ENCODE data around the gene RNF152. TPM values are rescaled to one million over a fixed set of nuclear protein-coding genes. Genes with fewer than 3 reads are reported as not detected.
A peak's percentile ranks its signal among the peaks of the same experiment; 100 is the strongest.

The RNF152 gene
- total RNA-seq, 1 donor from 2014 or later: 24.1 TPM

DNA sequence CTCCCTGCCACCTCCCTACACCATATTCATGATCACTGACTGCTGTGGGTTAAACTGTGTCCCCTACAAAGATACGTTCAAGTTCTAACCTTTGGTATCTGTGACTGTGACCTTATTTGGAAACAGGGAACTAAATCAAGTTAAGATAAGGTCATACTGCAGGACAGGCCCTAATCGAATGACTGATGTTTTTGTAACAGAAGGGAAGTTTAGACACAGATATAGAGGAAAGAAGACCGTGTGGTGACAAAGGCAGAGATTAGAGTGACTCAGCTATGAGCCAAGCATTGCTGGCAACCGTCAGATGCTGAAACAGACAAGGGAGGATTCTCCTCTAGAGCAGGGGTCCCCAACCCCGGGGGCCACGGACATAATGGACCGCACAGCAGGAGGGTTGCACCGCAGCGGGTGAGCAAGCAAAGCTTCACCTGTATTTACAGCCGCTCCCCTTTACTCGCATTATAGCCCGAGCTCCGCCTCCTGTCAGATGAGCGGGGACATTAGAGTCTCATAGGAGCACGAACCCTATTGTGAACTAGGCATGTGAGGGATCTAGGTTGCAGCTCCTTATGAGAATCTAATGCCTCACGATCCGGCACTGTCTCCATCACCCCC lies 28.9 kb upstream of the RNF152 start:
- H3K4me1 Mint-ChIP-seq: peaks cover 4% of the 10 kb centered on the region
- no peak overlapping the region for H3K4me3 Mint-ChIP-seq
- no peaks in the 10 kb centered on the region for H4K20me1 ChIP-seq (ENCODE audit: low read depth)
- DNase-seq (ENCODE audit: low spot score): no peak
- H3K36me3 Mint-ChIP-seq: no peaks in the 10 kb centered on the region
- no peaks in the 10 kb centered on the region for H3K27me3 Mint-ChIP-seq (ENCODE audit: insufficient read depth, low read depth)
- H3K79me2 ChIP-seq (ENCODE audit: low read depth): no peaks in the 10 kb centered on the region
- H3K27ac ChIP-seq: no peak overlapping the region
- H2AFZ ChIP-seq (replicated peaks): peak overlapping the region; percentile 39
- no peak overlapping the region for H3K4me3 ChIP-seq
- no peak for TF ChIP-seq EZH2phosphoT487 (IDR thresholded peaks at IDR 0.05)
- TF ChIP-seq CTCF (IDR thresholded peaks at IDR 0.05): no peak
- no peak for TF ChIP-seq EZH2 (IDR thresholded peaks at IDR 0.05)
- H3K36me3 ChIP-seq: no peaks in the 10 kb centered on the region
- H3K9me3 ChIP-seq (ENCODE audit: low read depth): no peaks in the 10 kb centered on the region
- no peaks in the 10 kb centered on the region for H3K27me3 ChIP-seq
- H3K27ac Mint-ChIP-seq: no peak overlapping the region
- no peak overlapping the region for H3K9ac ChIP-seq
- peaks cover 5% of the 10 kb centered on the region for H3K9me3 Mint-ChIP-seq
- H3F3A ChIP-seq (ENCODE audit: low read depth): no peaks in the 10 kb centered on the region
- no peaks in the 10 kb centered on the region for H3K4me1 ChIP-seq
- no peak overlapping the region for H3K4me2 ChIP-seq

- Histone ChIP-seq H3K4me3 (no peak overlapping the region), H3K27me3 (no peaks in the 10 kb centered on the region), H2AFZ (replicated peaks) (no peak overlapping the region), H3K9me3 (ENCODE audit: low read depth) (no peaks in the 10 kb centered on the region), H3K4me2 (no peak overlapping the region), H3K27ac (no peak overlapping the region), H3K9ac (no peak overlapping the region), H4K20me1 (ENCODE audit: low read depth) (no peaks in the 10 kb centered on the region), H3F3A (ENCODE audit: low read depth) (no peaks in the 10 kb centered on the region), H3K79me2 (ENCODE audit: low read depth) (no peaks in the 10 kb centered on the region), H3K4me1 (no peaks in the 10 kb centered on the region), H3K36me3 (no peaks in the 10 kb centered on the region)
- Mint-ChIP-seq H3K4me1 (peaks cover 16% of the 10 kb centered on the region), H3K4me3 (no peak overlapping the region), H3K27me3 (ENCODE audit: insufficient read depth, low read depth) (no peaks in the 10 kb centered on the region), H3K27ac (no peak overlapping the region), H3K36me3 (peaks cover 2% of the 10 kb centered on the region), H3K9me3 (peaks cover 5% of the 10 kb centered on the region)
- TF ChIP-seq CTCF (IDR thresholded peaks at IDR 0.05) (no peak), EZH2phosphoT487 (IDR thresholded peaks at IDR 0.05) (no peak), EZH2 (IDR thresholded peaks at IDR 0.05) (no peak)
- no peak for DNase-seq (ENCODE audit: low spot score)
Measured at GRCh38 chr18:61917818-61918217, 25.0 kb upstream of the RNF152 start.

DNA sequence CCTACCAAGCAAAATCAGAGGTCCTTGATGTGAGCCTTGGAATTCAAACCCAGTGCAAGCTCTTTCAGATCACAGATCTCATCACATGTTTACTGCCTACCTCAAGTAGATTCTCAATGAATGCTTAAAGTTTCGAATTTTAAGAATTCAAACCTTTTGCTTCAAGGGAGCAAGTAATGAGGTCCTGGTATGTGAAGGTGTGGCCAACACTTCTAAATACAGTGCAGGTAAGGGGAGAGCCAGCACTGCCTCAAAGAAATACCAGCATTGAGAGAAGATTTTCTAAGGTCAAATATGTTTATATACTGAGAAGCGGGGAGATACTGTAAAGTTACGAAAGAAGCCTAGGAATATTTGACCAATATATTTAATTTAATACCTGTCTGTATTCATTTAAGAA lies 19.7 kb upstream of the RNF152 start:
- peaks cover 24% of the 10 kb centered on the region for H3K4me1 Mint-ChIP-seq

More for the DNA sequence above, 19.7 kb upstream of the RNF152 start:
- H3K79me2 ChIP-seq (ENCODE audit: low read depth): no peaks in the 10 kb centered on the region
- H3K36me3 Mint-ChIP-seq: peaks cover 4% of the 10 kb centered on the region
- no peaks in the 10 kb centered on the region for H3K9me3 Mint-ChIP-seq
- H3K4me2 ChIP-seq: no peak overlapping the region
- TF ChIP-seq CTCF (IDR thresholded peaks at IDR 0.05): no peak
- no peak overlapping the region for H3K27ac ChIP-seq
- H3K4me1 ChIP-seq: no peaks in the 10 kb centered on the region
- H3K27ac Mint-ChIP-seq: no peak overlapping the region
- no peaks in the 10 kb centered on the region for H3K36me3 ChIP-seq
- H3K9me3 ChIP-seq (ENCODE audit: low read depth): no peaks in the 10 kb centered on the region
- H3K4me3 ChIP-seq: no peak overlapping the region
- no peaks in the 10 kb centered on the region for H3F3A ChIP-seq (ENCODE audit: low read depth)
- no peak overlapping the region for H3K4me3 Mint-ChIP-seq
- no peaks in the 10 kb centered on the region for H4K20me1 ChIP-seq (ENCODE audit: low read depth)
- peaks cover 6% of the 10 kb centered on the region for H3K27me3 Mint-ChIP-seq (ENCODE audit: insufficient read depth, low read depth)
- H2AFZ ChIP-seq (replicated peaks): peak overlapping the region; percentile 39
- H3K27me3 ChIP-seq: no peaks in the 10 kb centered on the region
- no peak overlapping the region for H3K9ac ChIP-seq
- DNase-seq (ENCODE audit: low spot score): no peak
